IMR-90 (cell line): ENCODE results near the gene PRKD1. TPM values are rescaled to one million over a fixed set of nuclear protein-coding genes. Genes with fewer than 3 reads are reported as not detected.
A peak's percentile ranks its signal among the peaks of the same experiment; 100 is the strongest.

Experiments
- ATAC-seq: fragments of 200-7000 bp; cut with Tn5 transposase; 2 replicates; pipeline ENCODE4 v1.9.1; 2020; ENCODE audit warnings: low read depth, mild to moderate bottlenecking, moderate library complexity
- BruUV-seq: library from RNA; stranded (reverse); fragments of 400-500 nt; replicated peaks from 2 replicates; lab custom pipeline; 2021; lab: Mats Ljungman, UMichigan
- CTCF ChIA-PET: fragments of 300-600 bp; formaldehyde crosslinking; extraction: SDS; loops from one replicate; lab custom pipeline; 2021; ENCODE audit warnings: antibody characterized with exemption; lab: Yijun Ruan, JAX
- POLR2A ChIA-PET: fragments of 300-600 bp; sonication (Branson Sonifier 250); formaldehyde crosslinking; loops from one replicate; lab custom pipeline; 2022; ENCODE audit warnings: antibody characterized with exemption; ENCODE audit not compliant: unreplicated experiment; lab: Charles Lee
- DNase-seq: peaks from one replicate; pipeline ENCODE4 v3.0.0; 2013
- H2AFZ ChIP-seq: replicated peaks from 2 replicates; pipeline ENCODE3; 2013; ENCODE audit warnings: low read length, mild to moderate bottlenecking; ENCODE audit not compliant: poor library complexity
- H2AK5ac ChIP-seq: 2 replicates; pipeline ENCODE4 v1.6.1; 2013; ENCODE audit warnings: low read depth, low read length, inconsistent platforms
- H2AK9ac ChIP-seq: replicated peaks from 2 replicates; pipeline ENCODE3; 2013; ENCODE audit warnings: mild to moderate bottlenecking, low read depth, low read length, moderate library complexity; ENCODE audit not compliant: poor library complexity
- H2BK120ac ChIP-seq: 2 replicates; pipeline ENCODE4 v1.6.1; 2013; ENCODE audit warnings: low read depth, low read length, inconsistent platforms
- H2BK15ac ChIP-seq: 3 replicates; pipeline ENCODE4 v1.6.1; 2013; ENCODE audit warnings: low read depth, low read length, inconsistent platforms
- H2BK20ac ChIP-seq: 2 replicates; pipeline ENCODE4 v1.6.1; 2013; ENCODE audit warnings: low read depth, mild to moderate bottlenecking, inconsistent platforms, low read length, moderate library complexity
- H2BK5ac ChIP-seq: 2 replicates; pipeline ENCODE4 v1.6.1; 2013; ENCODE audit warnings: mild to moderate bottlenecking, low read depth, low read length, inconsistent platforms; ENCODE audit not compliant: poor library complexity, severe bottlenecking
- H3K14ac ChIP-seq: replicated peaks from 2 replicates; pipeline ENCODE4 v1.6.1; 2013; ENCODE audit warnings: low read depth, low read length, inconsistent platforms
- H3K18ac ChIP-seq: 2 replicates; pipeline ENCODE4 v1.6.1; 2013; ENCODE audit warnings: low read depth, low read length, control low read depth
- H3K23ac ChIP-seq: 2 replicates; pipeline ENCODE4 v1.6.1; 2013; ENCODE audit warnings: low read depth, low read length, inconsistent platforms
- H3K27ac ChIP-seq: 2 replicates; pipeline ENCODE4 v1.5.1; 2013; ENCODE audit warnings: mild to moderate bottlenecking, control low read depth, low read length; ENCODE audit not compliant: insufficient read depth
- H3K27me3 ChIP-seq: 2 replicates; pipeline ENCODE4 v1.6.1; 2013; ENCODE audit warnings: low read length; ENCODE audit not compliant: control insufficient read depth, insufficient read depth
- H3K36me3 ChIP-seq: 2 replicates; pipeline ENCODE4 v1.6.1; 2013; ENCODE audit warnings: low read length, mixed read lengths; ENCODE audit not compliant: control insufficient read depth, insufficient read depth
- H3K4ac ChIP-seq: 2 replicates; pipeline ENCODE4 v1.6.1; 2013; ENCODE audit warnings: low read depth, low read length, inconsistent platforms
- H3K4me1 ChIP-seq: 2 replicates; pipeline ENCODE4 v1.6.1; 2013; ENCODE audit warnings: low read length, mixed read lengths; ENCODE audit not compliant: control insufficient read depth, insufficient read depth
- H3K4me2 ChIP-seq: 2 replicates; pipeline ENCODE4 v1.6.1; 2013; ENCODE audit warnings: low read depth, mild to moderate bottlenecking, control low read depth, low read length, moderate library complexity
- H3K4me3 ChIP-seq: 2 replicates; pipeline ENCODE4 v1.5.1; 2013; ENCODE audit warnings: low read depth, mild to moderate bottlenecking, control low read depth, low read length, moderate library complexity; ENCODE audit not compliant: insufficient read depth
- H3K56ac ChIP-seq: 2 replicates; pipeline ENCODE4 v1.6.1; 2013; ENCODE audit warnings: low read length, inconsistent platforms; ENCODE audit not compliant: insufficient read depth; ENCODE audit errors: extremely low read depth
- H3K79me1 ChIP-seq, 2 experiments: 2 replicates each; pipeline ENCODE4 v1.6.1; 2013; ENCODE audit warnings: low read length in 2 of 2, inconsistent platforms in 1 of 2, low read depth in 1 of 2
- H3K9ac ChIP-seq: 2 replicates; pipeline ENCODE4 v1.6.1; 2013; ENCODE audit warnings: low read depth, low read length, control low read depth
- H3K9me1 ChIP-seq: 2 replicates; pipeline ENCODE4 v1.6.1; 2013; ENCODE audit warnings: low read length, inconsistent platforms; ENCODE audit not compliant: insufficient read depth
- H3K9me3 ChIP-seq: 2 replicates; pipeline ENCODE4 v1.6.1; 2013; ENCODE audit warnings: low read length; ENCODE audit not compliant: control insufficient read depth, insufficient read depth
- H4K20me1 ChIP-seq: 2 replicates; pipeline ENCODE4 v1.6.1; 2013; ENCODE audit warnings: low read length, inconsistent platforms; ENCODE audit not compliant: insufficient read depth
- H4K5ac ChIP-seq: 2 replicates; pipeline ENCODE4 v1.6.1; 2013; ENCODE audit warnings: mild to moderate bottlenecking, low read depth, low read length, control low read depth
- H4K8ac ChIP-seq, 2 experiments: 2 replicates each; pipeline ENCODE4 v1.6.1; 2013; ENCODE audit warnings: low read depth in 2 of 2, low read length in 2 of 2, control low read depth in 1 of 2, inconsistent platforms in 1 of 2
- H4K91ac ChIP-seq: 2 replicates; pipeline ENCODE4 v1.6.1; 2013; ENCODE audit warnings: low read depth, low read length, inconsistent platforms; ENCODE audit not compliant: insufficient read depth
- BHLHE40 ChIP-seq: fragments of 150-350 bp; IDR thresholded peaks from 2 replicates; pipeline ENCODE4 v1.6.1; 2016; ENCODE audit warnings: mild to moderate bottlenecking, low read depth, low read length
- CEBPB ChIP-seq: IDR thresholded peaks from 2 replicates; pipeline ENCODE4 v1.6.1; 2012; ENCODE audit warnings: low read depth, low read length, improper control_type of control experiment
- CHD1 ChIP-seq: IDR thresholded peaks from 2 replicates; pipeline ENCODE4 v1.6.1; 2012; ENCODE audit warnings: low read depth, low read length, improper control_type of control experiment
- MAFK ChIP-seq: IDR thresholded peaks from 2 replicates; pipeline ENCODE4 v1.6.1; 2012; ENCODE audit warnings: low read depth, low read length, improper control_type of control experiment
- MAZ ChIP-seq: IDR thresholded peaks from 2 replicates; pipeline ENCODE4 v1.6.1; 2012; ENCODE audit warnings: low read depth, mild to moderate bottlenecking, low read length, improper control_type of control experiment, moderate library complexity, borderline replicate concordance
- MXI1 ChIP-seq: IDR thresholded peaks from 2 replicates; pipeline ENCODE4 v1.6.1; 2012; ENCODE audit warnings: low read depth, mild to moderate bottlenecking, low read length, moderate library complexity, borderline replicate concordance
- NFE2L2 ChIP-seq: fragments of 150-350 bp; IDR thresholded peaks from 2 replicates; pipeline ENCODE4 v1.6.1; 2016; ENCODE audit warnings: low read depth, mild to moderate bottlenecking, low read length
- RAD21 ChIP-seq: IDR thresholded peaks from 2 replicates; pipeline ENCODE4 v1.6.1; 2012; ENCODE audit warnings: low read length, improper control_type of control experiment
- RCOR1 ChIP-seq: IDR thresholded peaks from 2 replicates; pipeline ENCODE4 v1.6.1; 2012; ENCODE audit warnings: mild to moderate bottlenecking, low read length, improper control_type of control experiment; ENCODE audit not compliant: insufficient replicate concordance
- SMC3 ChIP-seq: fragments of 150-350 bp; IDR thresholded peaks from 2 replicates; pipeline ENCODE4 v1.6.1; 2016; ENCODE audit warnings: low read depth, mild to moderate bottlenecking, antibody characterized with exemption, low read length, moderate library complexity
- WGBS, 2 experiments: methylation state at CpG; one replicate each; pipeline versions ENCODE4 v1.1.5 to v1.1.7; 2013; ENCODE audit warnings: missing lambda C conversion rate in 2 of 2; ENCODE audit not compliant: insufficient read length in 1 of 2; ENCODE audit errors: extremely low coverage in 2 of 2; 5-methylcytosine and 5-hydroxymethylcytosine counted together
- dilution Hi-C: fragments of 300-500 bp; cut with HindIII; formaldehyde crosslinking; loops from one replicate; pipeline ENCODE4 v1.14.3; 2018; ENCODE audit warnings: low sequenced_read_pairs; ENCODE audit not compliant: unreplicated experiment
- in situ Hi-C: fragments of 300-500 bp; cut with MboI; formaldehyde crosslinking; loops from 3 replicates; pipeline ENCODE4 v1.14.3; 2019; ENCODE audit warnings: low sequenced_read_pairs, inconsistent platforms, mixed read lengths
- intact Hi-C: fragments of 100-400 bp; cut with micrococcal nuclease; formaldehyde crosslinking; loops from 2 replicates; pipeline ENCODE4 v1.10.0; 2022
- polyA plus RNA-seq, 3 experiments: library from polyadenylated mRNA; depleted of rRNA; stranded (reverse); fragments of >200 nt; gene quantifications; 2 replicates each; pipeline ENCODE4 v1.2.3, GENCODE V29; 2012; ENCODE audit warnings: low replicate concordance in 1 of 3
- total RNA-seq: library from RNA; depleted of rRNA; stranded (reverse); fragments of >200 nt; gene quantifications from 2 replicates; pipeline ENCODE4 v1.2.3, GENCODE V29; 2012
- TF ChIP-seq, protein P1 (sequence below): fragments of 150-350 bp; IDR thresholded peaks from 2 replicates; pipeline ENCODE4 v1.6.1; 2016; ENCODE audit warnings: low read depth, mild to moderate bottlenecking, low read length, moderate library complexity, borderline replicate concordance
- TF ChIP-seq, protein P2 (sequence below): conservative IDR thresholded peaks from 2 replicates; pipeline ENCODE4 v1.5.1; 2012; ENCODE audit warnings: mild to moderate bottlenecking, low read depth, low read length, improper control_type of control experiment
- TF ChIP-seq, protein P3 (sequence below): fragments of 150-350 bp; IDR thresholded peaks from 2 replicates; pipeline ENCODE4 v1.6.1; 2017; ENCODE audit warnings: mild to moderate bottlenecking, antibody characterized with exemption, low read length, low read depth

PRKD1 gene
- total and polyA plus RNA-seq, 2 of the 4 experiments (the other 2 are of a cell fraction), result 12.9 to 14.2 TPM

DNA sequence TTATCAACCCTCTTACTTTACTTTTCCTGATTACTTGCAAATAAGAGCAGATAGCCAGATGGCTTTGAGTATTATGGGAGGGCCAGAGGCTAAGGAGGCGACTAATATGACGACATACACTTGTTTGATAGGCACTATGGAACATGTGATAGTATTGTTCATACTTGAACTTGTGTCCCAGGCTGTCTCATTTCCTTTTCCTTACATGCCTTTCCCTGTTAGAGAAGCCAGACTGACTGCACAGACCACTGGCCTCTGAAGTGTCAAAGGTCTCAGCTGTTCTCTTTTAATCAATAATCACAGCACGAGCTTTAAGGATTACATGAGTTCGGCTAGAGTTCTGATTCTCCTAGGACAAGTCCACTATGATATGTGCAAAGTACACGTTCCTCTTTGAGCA, 326.0 kb downstream of the PRKD1 start:
- Histone ChIP-seq H2BK120ac (no peak overlapping the region), H3K23ac (no peak overlapping the region), H3K9me1 (no peaks in the 10 kb centered on the region), H3K14ac (no peak overlapping the region), H2BK15ac (no peak overlapping the region), H3K36me3 (peaks cover 4% of the 10 kb centered on the region), H4K91ac (no peak overlapping the region), H3K9ac (no peak overlapping the region), H2AK9ac (no peak overlapping the region), H3K4me1 (0 out of 2 replicates have a peak, but pooled peaks cover 1% of the 10 kb centered on the region), H3K9me3 (no peaks in the 10 kb centered on the region), H4K20me1 (no peaks in the 10 kb centered on the region), H2BK5ac (no peak overlapping the region), H2BK20ac (no peak overlapping the region), H3K56ac (no peak overlapping the region), H2AK5ac (no peak overlapping the region), H3K4ac (no peak overlapping the region), H2AFZ (no peak overlapping the region), H4K5ac (no peak overlapping the region), H3K4me3 (no peak overlapping the region), H3K18ac (no peak overlapping the region), H4K8ac (no peak overlapping the region), H3K79me1 (no peaks in the 10 kb centered on the region), H3K4me2 (no peak overlapping the region), H3K27me3 (no peaks in the 10 kb centered on the region), H3K27ac (no peak overlapping the region)
- peak; percentile 48 for ATAC-seq
- no CpG with 5 or more reads among the region's 5 CpGs for WGBS, 2 experiments
- ChIA-PET POLR2A (no interaction called here), CTCF (no interaction called here)
- peak; percentile 87 for DNase-seq
- BruUV-seq, result no TSS peak
- dilution Hi-C loops (no loop called here), in situ Hi-C loops (no loop called here), intact Hi-C loops (no loop called here)
- TF ChIP-seq NFE2L2, result no peak
- TF ChIP-seq, protein P1, sequence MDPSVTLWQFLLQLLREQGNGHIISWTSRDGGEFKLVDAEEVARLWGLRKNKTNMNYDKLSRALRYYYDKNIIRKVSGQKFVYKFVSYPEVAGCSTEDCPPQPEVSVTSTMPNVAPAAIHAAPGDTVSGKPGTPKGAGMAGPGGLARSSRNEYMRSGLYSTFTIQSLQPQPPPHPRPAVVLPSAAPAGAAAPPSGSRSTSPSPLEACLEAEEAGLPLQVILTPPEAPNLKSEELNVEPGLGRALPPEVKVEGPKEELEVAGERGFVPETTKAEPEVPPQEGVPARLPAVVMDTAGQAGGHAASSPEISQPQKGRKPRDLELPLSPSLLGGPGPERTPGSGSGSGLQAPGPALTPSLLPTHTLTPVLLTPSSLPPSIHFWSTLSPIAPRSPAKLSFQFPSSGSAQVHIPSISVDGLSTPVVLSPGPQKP, result no peak
- no peak for TF ChIP-seq BHLHE40
- no peak for TF ChIP-seq CHD1
- no peak for TF ChIP-seq MXI1
- TF ChIP-seq SMC3, result no peak
- TF ChIP-seq, protein P2, sequence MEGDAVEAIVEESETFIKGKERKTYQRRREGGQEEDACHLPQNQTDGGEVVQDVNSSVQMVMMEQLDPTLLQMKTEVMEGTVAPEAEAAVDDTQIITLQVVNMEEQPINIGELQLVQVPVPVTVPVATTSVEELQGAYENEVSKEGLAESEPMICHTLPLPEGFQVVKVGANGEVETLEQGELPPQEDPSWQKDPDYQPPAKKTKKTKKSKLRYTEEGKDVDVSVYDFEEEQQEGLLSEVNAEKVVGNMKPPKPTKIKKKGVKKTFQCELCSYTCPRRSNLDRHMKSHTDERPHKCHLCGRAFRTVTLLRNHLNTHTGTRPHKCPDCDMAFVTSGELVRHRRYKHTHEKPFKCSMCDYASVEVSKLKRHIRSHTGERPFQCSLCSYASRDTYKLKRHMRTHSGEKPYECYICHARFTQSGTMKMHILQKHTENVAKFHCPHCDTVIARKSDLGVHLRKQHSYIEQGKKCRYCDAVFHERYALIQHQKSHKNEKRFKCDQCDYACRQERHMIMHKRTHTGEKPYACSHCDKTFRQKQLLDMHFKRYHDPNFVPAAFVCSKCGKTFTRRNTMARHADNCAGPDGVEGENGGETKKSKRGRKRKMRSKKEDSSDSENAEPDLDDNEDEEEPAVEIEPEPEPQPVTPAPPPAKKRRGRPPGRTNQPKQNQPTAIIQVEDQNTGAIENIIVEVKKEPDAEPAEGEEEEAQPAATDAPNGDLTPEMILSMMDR, result no peak
- no peak for TF ChIP-seq RAD21
- TF ChIP-seq, protein P3, sequence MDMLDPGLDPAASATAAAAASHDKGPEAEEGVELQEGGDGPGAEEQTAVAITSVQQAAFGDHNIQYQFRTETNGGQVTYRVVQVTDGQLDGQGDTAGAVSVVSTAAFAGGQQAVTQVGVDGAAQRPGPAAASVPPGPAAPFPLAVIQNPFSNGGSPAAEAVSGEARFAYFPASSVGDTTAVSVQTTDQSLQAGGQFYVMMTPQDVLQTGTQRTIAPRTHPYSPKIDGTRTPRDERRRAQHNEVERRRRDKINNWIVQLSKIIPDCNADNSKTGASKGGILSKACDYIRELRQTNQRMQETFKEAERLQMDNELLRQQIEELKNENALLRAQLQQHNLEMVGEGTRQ, result 0 out of 2 replicates have a peak, but pooled peaks have one; percentile 28
- TF ChIP-seq MAFK, result no peak
- TF ChIP-seq RCOR1, result no peak
- 0 out of 2 replicates have a peak, but pooled peaks have one; percentile 22 for TF ChIP-seq CEBPB
- TF ChIP-seq MAZ, result no peak
